Measurements from ENCODE around the gene CCNA1. TPM values are rescaled to one million over a fixed set of nuclear protein-coding genes. Genes with fewer than 3 reads are reported as not detected.
A peak's percentile ranks its signal among the peaks of the same experiment; 100 is the strongest.

Gene CCNA1
- 3.0 TPM for polyA plus RNA-seq (2013, experiment 1 of 2)
- 3.0 TPM for polyA plus RNA-seq (2013, experiment 2 of 2)

DNA sequence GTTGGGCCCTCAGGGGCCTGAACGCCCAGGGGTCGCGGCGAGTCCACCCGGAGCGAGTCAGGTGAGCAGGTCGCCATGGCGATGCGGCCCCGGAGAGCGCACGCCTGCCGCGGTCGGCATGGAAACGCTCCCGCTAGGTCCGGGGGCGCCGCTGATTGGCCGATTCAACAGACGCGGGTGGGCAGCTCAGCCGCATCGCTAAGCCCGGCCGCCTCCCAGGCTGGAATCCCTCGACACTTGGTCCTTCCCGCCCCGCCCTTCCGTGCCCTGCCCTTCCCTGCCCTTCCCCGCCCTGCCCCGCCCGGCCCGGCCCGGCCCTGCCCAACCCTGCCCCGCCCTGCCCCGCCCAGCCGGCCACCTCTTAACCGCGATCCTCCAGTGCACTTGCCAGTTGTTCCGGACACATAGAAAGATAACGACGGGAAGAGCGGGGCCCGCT, at the start of gene CCNA1:
Gene CCNA1 (plus strand): TSS at position 390 of the 439 bp plus-strand sequence. CDS start 562 bp downstream, outside the sequence.
- Histone ChIP-seq H3K27ac (replicated peaks; ENCODE audit: low read length) (no peak within 1 kb of the TSS), H2BK120ac (ENCODE audit: low read depth, low read length) (no peak within 1 kb of the TSS), H3K23ac (ENCODE audit: low read depth, low read length, poor library complexity) (peak within 1 kb of the TSS; percentile 86), H3K36me3 (replicated peaks in 1 of 2; ENCODE audit: control insufficient read depth in 2 of 2, insufficient read depth in 2 of 2, low read length in 2 of 2) (no peaks in the 10 kb centered on the region), H2BK12ac (ENCODE audit: low read length) (peak within 1 kb of the TSS; percentile 69), H3K9ac (ENCODE audit: low read depth, low read length, poor library complexity) (peak within 1 kb of the TSS; percentile 90), H3K79me1 (ENCODE audit: low read depth, low read length) (no peaks in the 10 kb centered on the region), H2BK15ac (ENCODE audit: low read length) (peak within 1 kb of the TSS; percentile 84), H4K8ac (ENCODE audit: low read depth, low read length) (peak within 1 kb of the TSS; percentile 49), H2BK5ac (ENCODE audit: low read length) (peak within 1 kb of the TSS; percentile 68), H3K4me2 (ENCODE audit: insufficient read depth, low read length, poor library complexity, severe bottlenecking) (peak within 1 kb of the TSS; percentile 98), H3K18ac (ENCODE audit: low read length) (peak within 1 kb of the TSS; percentile 93), H2AK5ac (ENCODE audit: low read depth, low read length) (no peak within 1 kb of the TSS), H4K91ac (ENCODE audit: low read depth, low read length, poor library complexity) (no peak within 1 kb of the TSS), H3K14ac (ENCODE audit: low read length) (peak within 1 kb of the TSS; percentile 91), H2AFZ (ENCODE audit: low read length) (peak within 1 kb of the TSS; percentile 95), H3K27me3 (ENCODE audit: control insufficient read depth in 3 of 3, insufficient read depth in 3 of 3, low read depth in 1 of 3, low read length in 3 of 3) (peaks cover 7 to 80% (median 35%) of the 10 kb centered on the region in 3 experiments), H3K4ac (ENCODE audit: low read length) (no peak within 1 kb of the TSS), H3K9me3 (replicated peaks in 1 of 2; ENCODE audit: control insufficient read depth in 2 of 2, insufficient read depth in 1 of 2, low read depth in 1 of 2, low read length in 2 of 2) (no peaks in the 10 kb centered on the region), H3K4me3 (ENCODE audit: low read length in 2 of 2) (peak within 1 kb of the TSS; percentile 40 to 97), H3K4me1 (ENCODE audit: control insufficient read depth in 2 of 2, insufficient read depth in 1 of 2, low read depth in 1 of 2, low read length in 2 of 2) (peaks cover 4 to 6% of the 10 kb centered on the region in 2 donors)
- WGBS, 2 donors (ENCODE audit: extremely low coverage in 2 of 2, insufficient read length in 2 of 2, insufficient replicate concordance in 1 of 2), result no CpG with 5 or more reads among the region's 46 CpGs
- peak; percentile 73 for DNase-seq (ENCODE audit: low spot score)

DNA sequence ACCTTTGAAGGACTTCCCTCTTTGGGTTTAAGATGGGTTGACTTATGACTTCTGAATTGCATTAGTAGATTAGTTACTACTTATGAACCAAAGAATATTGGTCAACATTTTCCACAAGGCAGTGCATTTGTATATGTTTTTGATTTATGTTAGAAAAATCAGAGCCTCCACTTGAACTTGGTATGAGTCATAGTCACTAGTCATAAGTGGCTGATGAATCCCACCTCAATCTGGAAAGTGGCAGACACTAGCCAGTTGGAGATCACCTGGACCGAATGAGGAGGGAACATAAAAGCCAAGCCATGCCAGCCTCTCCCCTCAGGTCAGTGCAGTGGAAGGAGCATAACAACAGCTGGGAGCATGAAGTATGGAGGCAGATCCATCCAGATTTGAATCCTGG, 46.8 kb upstream of the CCNA1 start:
- Histone ChIP-seq H2BK15ac (ENCODE audit: low read length) (no peak overlapping the region), H4K8ac (ENCODE audit: low read depth, low read length) (no peak overlapping the region), H3K9ac (ENCODE audit: low read depth, low read length, poor library complexity) (no peak overlapping the region), H3K4me1 (ENCODE audit: control insufficient read depth in 2 of 2, insufficient read depth in 1 of 2, low read depth in 1 of 2, low read length in 2 of 2) (no peaks in the 10 kb centered on the region), H3K27ac (replicated peaks; ENCODE audit: low read length) (no peak overlapping the region), H3K23ac (ENCODE audit: low read depth, low read length, poor library complexity) (no peak overlapping the region), H3K18ac (ENCODE audit: low read length) (no peak overlapping the region), H2AK5ac (ENCODE audit: low read depth, low read length) (no peak overlapping the region), H2BK12ac (ENCODE audit: low read length) (no peak overlapping the region), H3K36me3 (replicated peaks in 1 of 2; ENCODE audit: control insufficient read depth in 2 of 2, insufficient read depth in 2 of 2, low read length in 2 of 2) (no peaks in the 10 kb centered on the region), H2AFZ (ENCODE audit: low read length) (no peak overlapping the region), H3K9me3 (replicated peaks in 1 of 2; ENCODE audit: control insufficient read depth in 2 of 2, insufficient read depth in 1 of 2, low read depth in 1 of 2, low read length in 2 of 2) (peaks cover 0 to 1% of the 10 kb centered on the region in 2 donors), H3K4me2 (ENCODE audit: insufficient read depth, low read length, poor library complexity, severe bottlenecking) (no peak overlapping the region), H3K79me1 (ENCODE audit: low read depth, low read length) (no peaks in the 10 kb centered on the region), H3K14ac (ENCODE audit: low read length) (no peak overlapping the region), H2BK120ac (ENCODE audit: low read depth, low read length) (no peak overlapping the region), H3K4me3 (ENCODE audit: low read length in 2 of 2) (no peak overlapping the region), H3K27me3 (ENCODE audit: control insufficient read depth in 3 of 3, insufficient read depth in 3 of 3, low read depth in 1 of 3, low read length in 3 of 3) (no peaks in the 10 kb centered on the region), H2BK5ac (ENCODE audit: low read length) (no peak overlapping the region), H4K91ac (ENCODE audit: low read depth, low read length, poor library complexity) (no peak overlapping the region), H3K4ac (ENCODE audit: low read length) (no peak overlapping the region)
- no CpG with 5 or more reads among the region's 1 CpG for WGBS, 2 donors (ENCODE audit: extremely low coverage in 2 of 2, insufficient read length in 2 of 2, insufficient replicate concordance in 1 of 2)
- no peak for DNase-seq (ENCODE audit: low spot score)

DNA sequence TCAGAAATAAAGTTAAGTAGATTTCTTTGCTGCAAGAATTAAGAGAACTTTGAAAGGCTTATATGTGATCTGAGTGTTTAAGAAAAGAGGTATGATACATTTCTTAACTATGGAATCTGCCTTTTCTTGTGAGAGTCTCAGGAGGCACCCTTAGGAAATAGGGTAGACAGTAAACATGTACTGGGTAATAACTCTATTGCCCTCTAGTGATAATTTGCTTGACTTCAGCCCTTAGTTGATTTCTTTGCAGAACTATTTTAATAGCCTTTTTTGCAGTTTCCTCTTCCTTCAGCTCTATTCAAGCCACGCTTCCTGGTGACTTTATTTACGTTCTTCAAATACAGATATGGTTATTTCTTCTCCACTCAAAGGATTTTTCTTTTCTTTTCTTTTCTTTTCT, 37.0 kb upstream of the CCNA1 start:
- no peaks in the 10 kb centered on the region for H3K79me1 ChIP-seq (ENCODE audit: low read depth, low read length)
- no peaks in the 10 kb centered on the region for H3K36me3 ChIP-seq (replicated peaks in 1 of 2; ENCODE audit: control insufficient read depth in 2 of 2, insufficient read depth in 2 of 2, low read length in 2 of 2)
- no peak overlapping the region for H2AFZ ChIP-seq (ENCODE audit: low read length)
- no peaks in the 10 kb centered on the region for H3K4me1 ChIP-seq (ENCODE audit: control insufficient read depth in 2 of 2, insufficient read depth in 1 of 2, low read depth in 1 of 2, low read length in 2 of 2)
- H3K9me3 ChIP-seq (replicated peaks in 1 of 2; ENCODE audit: control insufficient read depth in 2 of 2, insufficient read depth in 1 of 2, low read depth in 1 of 2, low read length in 2 of 2), result no peaks in the 10 kb centered on the region
- no peak overlapping the region for H2BK12ac ChIP-seq (ENCODE audit: low read length)
- no peak overlapping the region for H4K91ac ChIP-seq (ENCODE audit: low read depth, low read length, poor library complexity)
- no peak overlapping the region for H3K27ac ChIP-seq (replicated peaks; ENCODE audit: low read length)
- no peak for DNase-seq (ENCODE audit: low spot score)
- no peak overlapping the region for H2BK15ac ChIP-seq (ENCODE audit: low read length)
- no peak overlapping the region for H3K18ac ChIP-seq (ENCODE audit: low read length)
- no peak overlapping the region for H4K8ac ChIP-seq (ENCODE audit: low read depth, low read length)
- H3K4ac ChIP-seq (ENCODE audit: low read length), result no peak overlapping the region
- H3K4me2 ChIP-seq (ENCODE audit: insufficient read depth, low read length, poor library complexity, severe bottlenecking), result no peak overlapping the region
- H2BK120ac ChIP-seq (ENCODE audit: low read depth, low read length), result no peak overlapping the region
- no peak overlapping the region for H2AK5ac ChIP-seq (ENCODE audit: low read depth, low read length)
- no peak overlapping the region for H3K9ac ChIP-seq (ENCODE audit: low read depth, low read length, poor library complexity)
- no CpG with 5 or more reads among the region's 2 CpGs for WGBS, 2 donors (ENCODE audit: extremely low coverage in 2 of 2, insufficient read length in 2 of 2, insufficient replicate concordance in 1 of 2)
- H3K4me3 ChIP-seq (ENCODE audit: low read length in 2 of 2), result no peak overlapping the region
- no peak overlapping the region for H3K23ac ChIP-seq (ENCODE audit: low read depth, low read length, poor library complexity)
- no peak overlapping the region for H3K14ac ChIP-seq (ENCODE audit: low read length)
- no peaks in the 10 kb centered on the region for H3K27me3 ChIP-seq (ENCODE audit: control insufficient read depth in 3 of 3, insufficient read depth in 3 of 3, low read depth in 1 of 3, low read length in 3 of 3)
- no peak overlapping the region for H2BK5ac ChIP-seq (ENCODE audit: low read length)

DNA sequence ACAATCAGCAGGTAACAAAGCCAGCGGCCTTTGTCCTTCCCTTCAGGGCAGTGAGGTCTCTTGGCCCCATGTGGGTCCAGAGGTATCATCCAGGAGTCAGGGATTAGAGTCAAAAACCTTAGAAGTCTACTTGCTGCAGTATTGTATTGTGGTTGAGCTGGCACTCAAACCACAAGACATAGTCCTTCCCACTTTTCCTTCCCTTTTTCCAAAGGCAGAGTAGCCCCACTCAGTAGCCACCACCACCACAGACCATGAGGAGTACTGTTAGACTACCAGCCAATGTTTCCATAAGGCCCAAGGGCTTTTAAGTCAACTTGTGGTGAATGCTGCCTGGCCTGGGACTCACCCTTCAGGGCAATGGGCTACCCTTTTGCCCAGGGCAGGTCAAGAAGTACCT, 27.1 kb upstream of the CCNA1 start:
- Histone ChIP-seq H2BK15ac (ENCODE audit: low read length) (no peak overlapping the region), H3K27me3 (ENCODE audit: control insufficient read depth in 3 of 3, insufficient read depth in 3 of 3, low read depth in 1 of 3, low read length in 3 of 3) (no peaks in the 10 kb centered on the region), H3K27ac (replicated peaks; ENCODE audit: low read length) (no peak overlapping the region), H3K4me1 (ENCODE audit: control insufficient read depth in 2 of 2, insufficient read depth in 1 of 2, low read depth in 1 of 2, low read length in 2 of 2) (no peaks in the 10 kb centered on the region), H2BK5ac (ENCODE audit: low read length) (no peak overlapping the region), H3K79me1 (ENCODE audit: low read depth, low read length) (no peaks in the 10 kb centered on the region), H3K18ac (ENCODE audit: low read length) (no peak overlapping the region), H3K14ac (ENCODE audit: low read length) (no peak overlapping the region), H2BK120ac (ENCODE audit: low read depth, low read length) (no peak overlapping the region), H2AFZ (ENCODE audit: low read length) (no peak overlapping the region), H2AK5ac (ENCODE audit: low read depth, low read length) (no peak overlapping the region), H3K4me3 (ENCODE audit: low read length in 2 of 2) (no peak overlapping the region), H4K91ac (ENCODE audit: low read depth, low read length, poor library complexity) (no peak overlapping the region), H3K4me2 (ENCODE audit: insufficient read depth, low read length, poor library complexity, severe bottlenecking) (no peak overlapping the region), H2BK12ac (ENCODE audit: low read length) (no peak overlapping the region), H3K4ac (ENCODE audit: low read length) (no peak overlapping the region), H3K36me3 (replicated peaks in 1 of 2; ENCODE audit: control insufficient read depth in 2 of 2, insufficient read depth in 2 of 2, low read length in 2 of 2) (no peaks in the 10 kb centered on the region), H3K9me3 (replicated peaks in 1 of 2; ENCODE audit: control insufficient read depth in 2 of 2, insufficient read depth in 1 of 2, low read depth in 1 of 2, low read length in 2 of 2) (no peaks in the 10 kb centered on the region), H4K8ac (ENCODE audit: low read depth, low read length) (no peak overlapping the region), H3K23ac (ENCODE audit: low read depth, low read length, poor library complexity) (no peak overlapping the region), H3K9ac (ENCODE audit: low read depth, low read length, poor library complexity) (no peak overlapping the region)
- no CpG with 5 or more reads among the region's 1 CpG for WGBS, 2 donors (ENCODE audit: extremely low coverage in 2 of 2, insufficient read length in 2 of 2, insufficient replicate concordance in 1 of 2)
- DNase-seq (ENCODE audit: low spot score), result no peak
